Sigmoid colon (tissue), 4 donors: ENCODE results near the gene OSCAR.

Experiments used
- EP300 ChIP-seq, 4 donors: sonication (generic); formaldehyde crosslinking; IDR thresholded peaks; one replicate each; pipeline ENCODE4 v1.6.1; 2017; ENCODE audit warnings: antibody characterized with exemption in 4 of 4
- POLR2A ChIP-seq, 2 donors: fragments of 450-650 bp; IDR thresholded peaks; one replicate each; pipeline ENCODE4 v1.6.1; 2016; ENCODE audit warnings: antibody characterized with exemption in 2 of 2, mild to moderate bottlenecking in 2 of 2, moderate library complexity in 2 of 2
- TF ChIP-seq, protein P1 (sequence below), 4 experiments: fragments of 450-650 bp in 3 of 4; fragments of 200-600 bp in 1 of 4; IDR thresholded peaks; one replicate each; pipeline ENCODE4 v1.5.1; 2016 to 2019; ENCODE audit warnings: antibody characterized with exemption in 4 of 4, mild to moderate bottlenecking in 3 of 4, moderate library complexity in 2 of 4

GRCh38 chr19:54099190-54099902 lies 1.3 kb downstream of the OSCAR start:
- TF ChIP-seq, protein P1, sequence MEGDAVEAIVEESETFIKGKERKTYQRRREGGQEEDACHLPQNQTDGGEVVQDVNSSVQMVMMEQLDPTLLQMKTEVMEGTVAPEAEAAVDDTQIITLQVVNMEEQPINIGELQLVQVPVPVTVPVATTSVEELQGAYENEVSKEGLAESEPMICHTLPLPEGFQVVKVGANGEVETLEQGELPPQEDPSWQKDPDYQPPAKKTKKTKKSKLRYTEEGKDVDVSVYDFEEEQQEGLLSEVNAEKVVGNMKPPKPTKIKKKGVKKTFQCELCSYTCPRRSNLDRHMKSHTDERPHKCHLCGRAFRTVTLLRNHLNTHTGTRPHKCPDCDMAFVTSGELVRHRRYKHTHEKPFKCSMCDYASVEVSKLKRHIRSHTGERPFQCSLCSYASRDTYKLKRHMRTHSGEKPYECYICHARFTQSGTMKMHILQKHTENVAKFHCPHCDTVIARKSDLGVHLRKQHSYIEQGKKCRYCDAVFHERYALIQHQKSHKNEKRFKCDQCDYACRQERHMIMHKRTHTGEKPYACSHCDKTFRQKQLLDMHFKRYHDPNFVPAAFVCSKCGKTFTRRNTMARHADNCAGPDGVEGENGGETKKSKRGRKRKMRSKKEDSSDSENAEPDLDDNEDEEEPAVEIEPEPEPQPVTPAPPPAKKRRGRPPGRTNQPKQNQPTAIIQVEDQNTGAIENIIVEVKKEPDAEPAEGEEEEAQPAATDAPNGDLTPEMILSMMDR (IDR thresholded peaks at IDR 0.05): no peak
- TF ChIP-seq POLR2A (IDR thresholded peaks at IDR 0.05) (no peak), EP300 (IDR thresholded peaks at IDR 0.05) (no peak)
